Erythroblast (primary cell): Measurements from ENCODE around the gene CAMK1G.

Source experiments
- GATA1 ChIP-seq: IDR thresholded peaks from 2 replicates; pipeline ENCODE4 v1.6.1; 2011; ENCODE audit warnings: low read depth, mild to moderate bottlenecking, control low read depth, low read length, moderate library complexity
- POLR2A ChIP-seq: IDR thresholded peaks from 2 replicates; pipeline ENCODE4 v1.6.1; 2011; ENCODE audit warnings: mild to moderate bottlenecking, low read length

GRCh38 chr1:209598227-209598626 is 14.7 kb downstream of the CAMK1G start:
- TF ChIP-seq POLR2A, result no peak
- no peak for TF ChIP-seq GATA1
